NB4 (cell line): ENCODE results near the gene LAMP1.

ENCODE experiments used
- CTCF ChIP-seq: IDR thresholded peaks from one replicate; pipeline ENCODE4 v1.5.1; 2012; ENCODE audit warnings: low read depth, low read length
- MAX ChIP-seq: IDR thresholded peaks from 2 replicates; pipeline ENCODE4 v1.6.1; 2011; ENCODE audit warnings: low read depth, low read length
- MYC ChIP-seq: IDR thresholded peaks from 2 replicates; pipeline ENCODE4 v1.6.1; 2011; ENCODE audit warnings: low read depth, low read length
- POLR2A ChIP-seq: IDR thresholded peaks from 2 replicates; pipeline ENCODE4 v1.6.1; 2011; ENCODE audit warnings: mild to moderate bottlenecking; ENCODE audit not compliant: insufficient read length; ENCODE audit errors: extremely low read depth

GRCh38 chr13:113354831-113355610 lies 58.0 kb downstream of the LAMP1 start:
- TF ChIP-seq CTCF: no peak
- no peak for TF ChIP-seq POLR2A
- no peak for TF ChIP-seq MAX
- no peak for TF ChIP-seq MYC
